Karpas-422 (cell line): ENCODE results near the gene GNG7. TPM values are rescaled to one million over a fixed set of nuclear protein-coding genes. Genes with fewer than 3 reads are reported as not detected.
"Not testable (repeated sequence)": the region's sequence is repeated elsewhere in the genome, so short reads cannot be mapped to it uniquely, and the experiment has no call there.

ENCODE experiments used
- DNase-seq: peaks from one replicate; pipeline ENCODE4 v3.0.0-alpha.2; 2015
- H2AFZ ChIP-seq: fragments of 200-600 bp; sonication (generic); 2 replicates; pipeline ENCODE4 v1.6.1; 2014; ENCODE audit warnings: antibody characterized with exemption, low read length, mixed read lengths
- H3K27ac ChIP-seq: fragments of 200-600 bp; sonication (generic); 2 replicates; pipeline ENCODE4 v1.5.1; 2014; ENCODE audit warnings: mild to moderate bottlenecking, low read length, moderate library complexity
- H3K27me3 ChIP-seq: fragments of 200-600 bp; sonication (generic); 2 replicates; pipeline ENCODE4 v1.6.1; 2014; ENCODE audit warnings: low read length, mixed read lengths
- H3K36me3 ChIP-seq: fragments of 200-600 bp; sonication (generic); 2 replicates; pipeline ENCODE4 v1.6.1; 2014; ENCODE audit warnings: low read length, mixed read lengths; ENCODE audit not compliant: insufficient read depth
- H3K4me1 ChIP-seq: fragments of 200-600 bp; sonication (generic); 2 replicates; pipeline ENCODE4 v1.6.1; 2014; ENCODE audit warnings: mild to moderate bottlenecking, low read length, mixed read lengths
- H3K4me2 ChIP-seq: fragments of 200-600 bp; sonication (generic); 2 replicates; pipeline ENCODE4 v1.6.1; 2014; ENCODE audit warnings: low read length, low read depth, mild to moderate bottlenecking; ENCODE audit not compliant: poor library complexity, severe bottlenecking
- H3K4me3 ChIP-seq: fragments of 200-600 bp; sonication (generic); 2 replicates; pipeline ENCODE4 v1.5.1; 2014; ENCODE audit warnings: mild to moderate bottlenecking, antibody characterized with exemption, low read length, mixed read lengths
- H3K79me2 ChIP-seq: fragments of 200-600 bp; sonication (generic); 2 replicates; pipeline ENCODE4 v1.6.1; 2014; ENCODE audit warnings: mild to moderate bottlenecking, low read length, mixed read lengths
- H3K9ac ChIP-seq: fragments of 200-600 bp; sonication (generic); 2 replicates; pipeline ENCODE4 v1.6.0; 2014; ENCODE audit warnings: low read length
- H3K9me2 ChIP-seq: fragments of 200-600 bp; sonication (generic), shearing (Covaris generic); replicated peaks from 2 replicates; pipeline ENCODE4 v1.6.0; 2014; ENCODE audit warnings: mild to moderate bottlenecking, low read length, moderate library complexity; ENCODE audit not compliant: insufficient read depth
- H3K9me3 ChIP-seq: fragments of 300-700, 200-600 bp; sonication (generic); 2 replicates; pipeline ENCODE4 v1.6.1; 2014; ENCODE audit warnings: low read length, mixed read lengths
- H4K20me1 ChIP-seq: fragments of 200-600 bp; sonication (generic); 2 replicates; pipeline ENCODE4 v1.6.1; 2014; ENCODE audit warnings: mild to moderate bottlenecking, antibody characterized with exemption, low read length, low read depth; ENCODE audit not compliant: insufficient read depth
- total RNA-seq: library from RNA; depleted of rRNA; stranded (reverse); fragments of >200 nt; shearing (Covaris generic); gene quantifications from 2 replicates; pipeline ENCODE4 v1.2.3, GENCODE V29; 2014; ENCODE audit warnings: low replicate concordance

The GNG7 gene
- total RNA-seq, 1 experiment from 2014 or later = 0.19 TPM

GRCh38 chr19:2533686-2534422 is 168.6 kb downstream of the GNG7 start:
- no peak overlapping the region for H3K4me3 ChIP-seq
- H3K36me3 ChIP-seq = no peaks in the 10 kb centered on the region
- no peak overlapping the region for H3K9ac ChIP-seq
- H3K9me3 ChIP-seq = no peaks in the 10 kb centered on the region
- no peak overlapping the region for H3K4me2 ChIP-seq
- H3K27ac ChIP-seq = no peak overlapping the region
- DNase-seq = no peak
- H3K27me3 ChIP-seq = no peaks in the 10 kb centered on the region
- no peaks in the 10 kb centered on the region for H3K79me2 ChIP-seq
- H2AFZ ChIP-seq = no peak overlapping the region
- no peaks in the 10 kb centered on the region for H4K20me1 ChIP-seq
- H3K9me2 ChIP-seq = no peaks in the 10 kb centered on the region
- no peaks in the 10 kb centered on the region for H3K4me1 ChIP-seq

GRCh38 chr19:2533072-2533425 is 169.4 kb downstream of the GNG7 start:
- no peak for DNase-seq
- Histone ChIP-seq H3K27me3 (no peaks in the 10 kb centered on the region), H3K4me1 (no peaks in the 10 kb centered on the region), H4K20me1 (no peaks in the 10 kb centered on the region), H2AFZ (no peak overlapping the region), H3K27ac (no peak overlapping the region), H3K9ac (no peak overlapping the region), H3K4me2 (no peak overlapping the region), H3K36me3 (no peaks in the 10 kb centered on the region), H3K9me2 (no peaks in the 10 kb centered on the region), H3K79me2 (no peaks in the 10 kb centered on the region), H3K9me3 (no peaks in the 10 kb centered on the region), H3K4me3 (no peak overlapping the region)

- no peaks in the 10 kb centered on the region for H3K36me3 ChIP-seq
- no peaks in the 10 kb centered on the region for H3K27me3 ChIP-seq
- no peaks in the 10 kb centered on the region for H3K79me2 ChIP-seq
- H3K27ac ChIP-seq = no peak overlapping the region
- no peaks in the 10 kb centered on the region for H3K9me2 ChIP-seq
- no peaks in the 10 kb centered on the region for H3K9me3 ChIP-seq
- H3K4me1 ChIP-seq = no peaks in the 10 kb centered on the region
- no peak overlapping the region for H3K9ac ChIP-seq
- H4K20me1 ChIP-seq = no peaks in the 10 kb centered on the region
- DNase-seq = no peak
- H3K4me2 ChIP-seq = no peak overlapping the region
- H2AFZ ChIP-seq = no peak overlapping the region
- no peak overlapping the region for H3K4me3 ChIP-seq
Measured at GRCh38 chr19:2532252-2533071, 170.0 kb downstream of the GNG7 start.

GRCh38 chr19:2529942-2530341 is 172.6 kb downstream of the GNG7 start:
- not testable (repeated sequence) for H3K9me3 ChIP-seq, H3K9me2 ChIP-seq, DNase-seq, H3K36me3 ChIP-seq, H4K20me1 ChIP-seq, H3K27ac ChIP-seq, H3K4me1 ChIP-seq, H3K27me3 ChIP-seq, H3K4me2 ChIP-seq, H3K79me2 ChIP-seq, H2AFZ ChIP-seq, H3K4me3 ChIP-seq, H3K9ac ChIP-seq

GRCh38 chr19:2529473-2529918 is 173.0 kb downstream of the GNG7 start:
- Histone ChIP-seq H3K9me2 (no peaks in the 10 kb centered on the region), H3K4me3 (no peak overlapping the region), H3K27me3 (no peaks in the 10 kb centered on the region), H3K4me1 (peaks cover 10% of the 10 kb centered on the region), H3K9me3 (no peaks in the 10 kb centered on the region), H2AFZ (no peak overlapping the region), H3K27ac (no peak overlapping the region), H3K79me2 (no peaks in the 10 kb centered on the region), H3K9ac (no peak overlapping the region), H3K4me2 (no peak overlapping the region), H4K20me1 (no peaks in the 10 kb centered on the region), H3K36me3 (no peaks in the 10 kb centered on the region)
- no peak for DNase-seq

GRCh38 chr19:2528675-2529101 is 173.8 kb downstream of the GNG7 start:
- no peak for DNase-seq
- Histone ChIP-seq H3K79me2 (no peaks in the 10 kb centered on the region), H3K4me1 (peaks cover 10% of the 10 kb centered on the region), H4K20me1 (no peaks in the 10 kb centered on the region), H3K9ac (no peak overlapping the region), H3K9me3 (no peaks in the 10 kb centered on the region), H3K27me3 (no peaks in the 10 kb centered on the region), H2AFZ (no peak overlapping the region), H3K27ac (no peak overlapping the region), H3K4me3 (no peak overlapping the region), H3K9me2 (no peaks in the 10 kb centered on the region), H3K36me3 (no peaks in the 10 kb centered on the region), H3K4me2 (no peak overlapping the region)

- no peaks in the 10 kb centered on the region for H3K9me3 ChIP-seq
- no peaks in the 10 kb centered on the region for H4K20me1 ChIP-seq
- no peak overlapping the region for H3K27ac ChIP-seq
- no peak overlapping the region for H2AFZ ChIP-seq
- H3K27me3 ChIP-seq = no peaks in the 10 kb centered on the region
- no peak overlapping the region for H3K4me2 ChIP-seq
- H3K9me2 ChIP-seq = no peaks in the 10 kb centered on the region
- H3K36me3 ChIP-seq = no peaks in the 10 kb centered on the region
- H3K4me3 ChIP-seq = no peak overlapping the region
- DNase-seq = no peak
- H3K79me2 ChIP-seq = no peaks in the 10 kb centered on the region
- no peak overlapping the region for H3K9ac ChIP-seq
- peaks cover 10% of the 10 kb centered on the region for H3K4me1 ChIP-seq
Measured at GRCh38 chr19:2527686-2528085, 174.8 kb downstream of the GNG7 start.

- H3K9me3 ChIP-seq = no peaks in the 10 kb centered on the region
- H3K79me2 ChIP-seq = no peaks in the 10 kb centered on the region
- no peaks in the 10 kb centered on the region for H4K20me1 ChIP-seq
- H3K36me3 ChIP-seq = no peaks in the 10 kb centered on the region
- no peak overlapping the region for H3K4me2 ChIP-seq
- peaks cover 10% of the 10 kb centered on the region for H3K4me1 ChIP-seq
- no peak overlapping the region for H3K9ac ChIP-seq
- no peak overlapping the region for H2AFZ ChIP-seq
- H3K9me2 ChIP-seq = no peaks in the 10 kb centered on the region
- no peak overlapping the region for H3K27ac ChIP-seq
- no peaks in the 10 kb centered on the region for H3K27me3 ChIP-seq
- no peak overlapping the region for H3K4me3 ChIP-seq
- DNase-seq = no peak
Measured at GRCh38 chr19:2527171-2527570, 175.3 kb downstream of the GNG7 start.
